Coronary artery (tissue), 2 donors: ENCODE data around the gene OSTF1.

ENCODE experiments used
- DNase-seq: peaks from one replicate; pipeline ENCODE4 v3.0.0-alpha.2; 2017; ENCODE audit warnings: low spot score
- H3K27ac ChIP-seq, 2 donors: fragments of 200-600 bp; sonication (generic); one replicate each; pipeline ENCODE4 v1.5.1; 2016 to 2019
- H3K4me3 ChIP-seq: fragments of 200-600 bp; sonication (generic); 2 replicates; pipeline ENCODE4 v1.5.1; 2016; ENCODE audit warnings: mild to moderate bottlenecking, moderate library complexity
- TF ChIP-seq, protein P1 (sequence below): fragments of 200-600 bp; sonication (generic); IDR thresholded peaks from one replicate; pipeline ENCODE4 v1.5.1; 2019; ENCODE audit warnings: antibody characterized with exemption

OSTF1 gene

DNA sequence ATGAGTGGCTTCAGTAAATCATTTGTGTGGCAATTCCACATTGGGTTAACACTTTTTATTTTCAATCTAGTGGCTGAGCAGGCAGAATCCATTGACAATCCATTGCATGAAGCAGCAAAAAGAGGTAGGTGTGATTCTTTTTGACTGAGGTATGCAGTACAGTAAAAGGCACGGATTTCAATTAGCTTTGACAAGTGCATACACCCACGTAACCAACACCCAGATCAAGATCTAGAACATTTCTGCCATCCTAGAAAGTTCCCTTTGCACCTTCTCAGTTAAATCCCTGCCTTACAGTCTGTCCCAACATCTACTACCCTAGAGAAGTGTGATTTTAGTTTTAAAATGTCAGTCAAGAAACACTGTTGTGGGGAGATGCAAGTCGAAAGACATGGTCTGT lies 43.4 kb downstream of the OSTF1 start:
- DNase-seq = no peak
- H3K4me3 ChIP-seq = no peak overlapping the region
- no peak overlapping the region for H3K27ac ChIP-seq
- TF ChIP-seq, protein P1, sequence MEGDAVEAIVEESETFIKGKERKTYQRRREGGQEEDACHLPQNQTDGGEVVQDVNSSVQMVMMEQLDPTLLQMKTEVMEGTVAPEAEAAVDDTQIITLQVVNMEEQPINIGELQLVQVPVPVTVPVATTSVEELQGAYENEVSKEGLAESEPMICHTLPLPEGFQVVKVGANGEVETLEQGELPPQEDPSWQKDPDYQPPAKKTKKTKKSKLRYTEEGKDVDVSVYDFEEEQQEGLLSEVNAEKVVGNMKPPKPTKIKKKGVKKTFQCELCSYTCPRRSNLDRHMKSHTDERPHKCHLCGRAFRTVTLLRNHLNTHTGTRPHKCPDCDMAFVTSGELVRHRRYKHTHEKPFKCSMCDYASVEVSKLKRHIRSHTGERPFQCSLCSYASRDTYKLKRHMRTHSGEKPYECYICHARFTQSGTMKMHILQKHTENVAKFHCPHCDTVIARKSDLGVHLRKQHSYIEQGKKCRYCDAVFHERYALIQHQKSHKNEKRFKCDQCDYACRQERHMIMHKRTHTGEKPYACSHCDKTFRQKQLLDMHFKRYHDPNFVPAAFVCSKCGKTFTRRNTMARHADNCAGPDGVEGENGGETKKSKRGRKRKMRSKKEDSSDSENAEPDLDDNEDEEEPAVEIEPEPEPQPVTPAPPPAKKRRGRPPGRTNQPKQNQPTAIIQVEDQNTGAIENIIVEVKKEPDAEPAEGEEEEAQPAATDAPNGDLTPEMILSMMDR = no peak

DNA sequence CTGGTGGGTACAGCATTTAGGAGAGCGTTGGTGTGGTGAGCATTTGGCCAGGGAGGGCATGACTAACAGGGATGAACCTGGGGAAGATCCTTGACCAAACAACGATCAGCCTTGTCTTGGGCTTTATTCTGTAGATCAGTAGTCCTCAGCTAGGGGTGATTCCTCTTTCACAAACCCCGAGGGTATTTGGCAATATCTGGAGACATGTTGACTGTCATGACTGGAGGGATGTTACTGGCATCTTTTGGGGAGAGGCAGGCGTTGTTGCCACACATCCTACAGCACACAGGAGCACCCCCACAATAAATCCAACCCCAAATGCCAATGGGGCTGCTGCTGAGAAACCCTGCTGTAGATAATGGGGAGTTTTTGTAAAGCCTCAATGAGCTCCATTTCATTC lies 43.9 kb downstream of the OSTF1 start:
- no peak for DNase-seq
- no peak overlapping the region for H3K4me3 ChIP-seq
- H3K27ac ChIP-seq = no peak overlapping the region
- TF ChIP-seq, protein P1 = no peak

DNA sequence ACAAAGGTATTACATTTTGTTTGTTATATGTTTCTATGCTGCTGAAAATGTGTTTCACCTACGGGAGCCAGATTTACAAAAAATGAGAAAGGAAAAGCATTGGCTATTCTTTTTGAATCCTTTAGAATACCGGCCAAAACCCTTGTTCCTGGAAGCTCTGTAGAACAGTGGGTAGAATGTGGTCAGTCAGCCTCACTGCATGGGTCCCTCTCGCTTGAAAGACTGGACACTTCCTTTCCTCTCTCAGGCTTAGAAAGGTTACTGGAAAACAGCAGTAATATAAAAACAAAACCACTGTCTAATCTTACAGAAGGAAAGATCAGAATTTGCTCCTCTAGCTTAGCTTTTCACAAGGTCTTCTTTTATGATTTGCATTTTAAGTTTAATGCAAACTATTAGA lies 45.1 kb downstream of the OSTF1 start:
- DNase-seq = no peak
- TF ChIP-seq, protein P1 = no peak
- H3K27ac ChIP-seq = no peak overlapping the region
- no peak overlapping the region for H3K4me3 ChIP-seq

DNA sequence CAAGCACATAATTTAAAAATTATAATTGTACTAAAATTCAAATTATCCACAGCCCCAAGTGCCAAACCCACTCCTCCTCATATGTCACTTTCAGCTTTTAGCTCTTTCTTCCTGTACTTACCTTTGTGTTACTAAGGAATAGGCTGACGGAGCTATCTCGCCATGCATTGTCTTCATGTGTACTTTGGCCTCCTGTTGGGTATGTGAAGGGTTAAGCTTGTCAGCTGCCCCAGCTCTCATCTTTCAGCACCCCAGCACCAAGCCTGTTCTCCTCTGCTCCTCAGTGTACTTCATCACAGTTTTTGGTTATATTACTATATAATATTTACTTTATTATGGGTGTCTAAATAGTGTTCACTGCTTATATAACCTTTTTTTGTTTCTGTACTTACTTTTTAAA lies 46.2 kb downstream of the OSTF1 start:
- no peak for DNase-seq
- TF ChIP-seq, protein P1 = no peak
- H3K4me3 ChIP-seq = no peak overlapping the region
- H3K27ac ChIP-seq = no peak overlapping the region

DNA sequence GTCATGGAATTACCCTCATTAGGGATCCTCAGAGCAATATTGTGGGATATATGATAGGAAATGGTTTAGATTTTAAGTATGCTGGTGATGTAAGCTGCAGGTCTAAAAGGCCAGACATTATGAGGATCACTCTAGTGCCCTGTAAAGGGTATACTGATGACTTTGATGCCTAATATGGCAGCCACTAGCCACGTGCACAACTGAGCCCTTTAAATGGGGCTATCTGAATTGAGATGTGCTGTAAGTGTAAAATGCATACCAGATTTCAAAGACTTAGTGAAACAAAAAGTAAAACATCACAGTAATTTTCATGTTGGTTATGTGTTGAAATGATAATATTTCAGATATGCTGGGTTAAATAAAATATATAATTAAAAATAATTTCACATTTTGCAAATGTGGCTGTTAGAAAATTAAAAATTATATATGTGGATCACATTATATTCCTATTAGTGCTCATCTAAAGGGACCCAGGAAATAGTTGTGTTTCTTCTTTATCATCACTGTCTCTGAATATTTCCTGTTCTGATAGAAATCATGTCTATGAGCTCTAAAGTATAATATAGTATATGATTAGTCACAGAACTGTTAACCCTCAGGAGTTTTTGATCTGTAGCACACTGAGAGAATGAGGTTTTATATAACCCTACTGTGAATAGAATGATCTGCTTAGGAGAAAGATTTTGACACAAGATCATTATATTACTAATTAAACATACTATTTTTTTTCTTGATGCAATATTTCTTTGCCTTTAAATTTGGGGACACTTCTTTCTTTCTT lies 50.1 kb downstream of the OSTF1 start:
- H3K27ac ChIP-seq = no peak overlapping the region
- no peak for DNase-seq

DNA sequence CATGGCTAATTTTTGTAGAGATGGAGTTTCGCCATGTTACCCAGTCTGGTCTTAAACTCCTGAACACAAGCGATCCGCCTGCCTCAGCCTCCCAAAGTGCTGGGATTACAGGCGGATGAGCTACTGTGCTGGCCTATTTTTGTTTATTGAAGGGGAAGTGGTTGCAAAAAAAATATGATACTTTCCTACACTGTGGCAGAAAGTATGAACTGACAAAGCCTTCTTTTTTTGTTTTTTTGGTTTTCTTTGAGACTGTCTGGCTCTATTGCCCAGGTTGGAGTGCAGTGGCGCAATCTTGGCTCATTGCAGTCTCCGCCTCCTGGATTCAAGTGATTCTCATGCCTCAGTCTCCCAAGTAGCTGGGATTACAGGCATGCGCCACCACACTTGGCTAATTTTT lies 50.9 kb downstream of the OSTF1 start:
- H3K27ac ChIP-seq = no peak overlapping the region
- no peak overlapping the region for H3K4me3 ChIP-seq
- DNase-seq = no peak
- TF ChIP-seq, protein P1 = no peak

More for the DNA sequence above, 50.1 kb downstream of the OSTF1 start:
- TF ChIP-seq, protein P1 = no peak
- no peak overlapping the region for H3K4me3 ChIP-seq

DNA sequence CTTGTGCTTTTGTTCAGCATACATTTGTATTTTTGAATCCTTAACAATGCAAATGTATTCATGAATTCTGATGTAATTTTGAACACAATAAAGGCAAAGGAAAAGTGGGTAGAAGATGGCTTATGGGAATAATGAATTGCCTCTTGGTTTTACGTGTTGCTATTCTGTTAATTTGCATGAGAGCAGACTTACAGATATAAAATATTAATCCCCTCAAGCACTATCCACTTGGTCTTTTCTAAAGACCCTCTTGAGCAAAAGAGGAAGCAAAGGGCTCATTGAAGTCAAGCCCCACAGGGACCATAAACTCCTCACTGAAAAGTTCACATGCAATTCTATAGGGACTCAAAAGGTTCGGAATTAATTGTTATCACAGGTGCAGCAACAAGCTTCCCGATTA lies 51.9 kb downstream of the OSTF1 start:
- Histone ChIP-seq H3K4me3 (no peak overlapping the region), H3K27ac (no peak overlapping the region)
- TF ChIP-seq, protein P1 = no peak
- DNase-seq = no peak
